ENCODE data around the gene SYT15. TPM values are rescaled to one million over a fixed set of nuclear protein-coding genes. Genes with fewer than 3 reads are reported as not detected.
"Not testable (repeated sequence)": the region's sequence is repeated elsewhere in the genome, so short reads cannot be mapped to it uniquely, and the experiment has no call there.

SYT15 gene
- total RNA-seq, 1 experiment from 2014 or later: 0.28 TPM

DNA sequence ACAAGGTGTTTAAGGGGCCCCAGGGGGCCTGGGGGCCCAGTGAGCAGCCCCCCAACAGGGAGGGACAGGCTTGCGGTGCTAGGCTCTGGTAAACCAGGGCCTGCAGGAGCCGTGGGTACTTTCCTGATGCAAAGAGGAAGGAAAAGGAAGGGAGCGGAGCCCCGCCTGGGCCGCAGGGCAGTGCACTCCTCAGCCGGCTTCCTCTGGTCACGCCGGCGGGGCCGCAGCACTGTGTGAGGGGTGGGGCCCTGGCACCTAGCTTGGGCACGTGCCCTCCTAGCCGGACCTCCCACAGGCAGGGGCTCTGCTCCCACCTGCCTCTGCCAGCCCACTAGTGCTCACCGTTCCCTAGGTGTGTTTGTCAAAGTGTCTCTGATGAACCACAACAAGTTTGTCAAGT is 6.3 kb downstream of the SYT15 start:
- H3K4me3 ChIP-seq (ENCODE audit: low read depth in 2 of 2, low read length in 2 of 2); H3K27me3 ChIP-seq (ENCODE audit: control insufficient read depth, insufficient read depth, low read length); intact Hi-C loops (cut with micrococcal nuclease; ENCODE audit: unreplicated experiment); in situ Hi-C loops (cut with HindIII; ENCODE audit: low pct_unique_long_range_greater_than_20kb, low sequenced_read_pairs); CTCF ChIA-PET; H3K9me3 ChIP-seq (ENCODE audit: control insufficient read depth, insufficient read depth, low read depth, low read length); DNase-seq (ENCODE audit: low read depth, low spot score); POLR2A ChIA-PET; BruUV-seq (replicated peaks); H3K36me3 ChIP-seq (ENCODE audit: control insufficient read depth, insufficient read depth, low read length); ATAC-seq; H3K4me1 ChIP-seq (ENCODE audit: control insufficient read depth, insufficient read depth, low read length); H3K27ac ChIP-seq (ENCODE audit: low read length): not testable (repeated sequence)

DNA sequence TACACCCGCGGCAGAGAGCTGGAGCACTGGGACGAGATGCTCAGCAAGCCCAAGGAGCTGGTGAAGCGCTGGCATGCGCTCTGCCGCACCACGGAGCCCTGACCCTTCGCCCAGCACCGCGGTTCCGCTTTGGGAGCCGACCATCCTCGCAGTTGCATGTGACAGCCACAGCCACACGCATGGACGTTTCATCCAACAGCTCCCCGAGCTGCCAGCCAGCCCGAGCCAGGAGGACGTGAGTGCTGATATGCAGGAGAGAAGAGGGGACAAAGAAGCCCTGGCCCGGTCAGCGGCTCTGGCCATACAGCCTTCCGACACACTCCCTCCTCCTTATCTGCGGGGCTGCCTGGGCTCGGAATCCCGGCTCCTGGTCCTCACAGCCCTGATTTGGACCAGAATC is 8.6 kb downstream of the SYT15 start:
- H3K27me3 ChIP-seq (ENCODE audit: control insufficient read depth, insufficient read depth, low read length); H3K4me3 ChIP-seq (ENCODE audit: low read depth in 2 of 2, low read length in 2 of 2); H3K27ac ChIP-seq (ENCODE audit: low read length); CTCF ChIA-PET; H3K4me1 ChIP-seq (ENCODE audit: control insufficient read depth, insufficient read depth, low read length); H3K9me3 ChIP-seq (ENCODE audit: control insufficient read depth, insufficient read depth, low read depth, low read length); BruUV-seq (replicated peaks); in situ Hi-C loops (cut with HindIII; ENCODE audit: low pct_unique_long_range_greater_than_20kb, low sequenced_read_pairs); H3K36me3 ChIP-seq (ENCODE audit: control insufficient read depth, insufficient read depth, low read length); DNase-seq (ENCODE audit: low read depth, low spot score); intact Hi-C loops (cut with micrococcal nuclease; ENCODE audit: unreplicated experiment); POLR2A ChIA-PET: not testable (repeated sequence)
- peak; percentile 27 for ATAC-seq

DNA sequence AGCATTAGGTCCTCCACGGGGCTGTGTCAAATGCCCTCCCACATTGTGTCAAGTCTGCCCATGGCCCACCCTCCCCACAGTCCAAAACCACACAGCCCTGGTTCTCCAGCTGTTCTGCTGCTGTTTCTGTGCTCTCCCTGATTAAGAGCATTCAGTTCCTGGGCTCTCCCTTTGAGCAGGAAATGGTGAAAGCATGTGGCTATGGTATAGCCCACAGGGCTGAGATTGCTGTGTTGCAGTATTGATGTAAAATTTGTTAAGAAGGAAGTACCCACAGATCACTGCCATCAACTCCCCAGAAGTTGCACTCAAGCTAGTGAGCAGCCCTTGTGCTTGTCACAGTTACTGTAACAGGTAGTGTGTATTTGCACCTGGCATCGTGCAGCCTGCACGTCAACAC is 9.3 kb downstream of the SYT15 start:
- H3K27ac ChIP-seq (ENCODE audit: low read length); H3K4me3 ChIP-seq (ENCODE audit: low read depth in 2 of 2, low read length in 2 of 2); DNase-seq (ENCODE audit: low read depth, low spot score); H3K27me3 ChIP-seq (ENCODE audit: control insufficient read depth, insufficient read depth, low read length); H3K4me1 ChIP-seq (ENCODE audit: control insufficient read depth, insufficient read depth, low read length); H3K36me3 ChIP-seq (ENCODE audit: control insufficient read depth, insufficient read depth, low read length); intact Hi-C loops (cut with micrococcal nuclease; ENCODE audit: unreplicated experiment); H3K9me3 ChIP-seq (ENCODE audit: control insufficient read depth, insufficient read depth, low read depth, low read length); CTCF ChIA-PET; POLR2A ChIA-PET; in situ Hi-C loops (cut with HindIII; ENCODE audit: low pct_unique_long_range_greater_than_20kb, low sequenced_read_pairs); BruUV-seq (replicated peaks): not testable (repeated sequence)
- peak; percentile 20; the same call in 1 of the 2 replicates for ATAC-seq

DNA sequence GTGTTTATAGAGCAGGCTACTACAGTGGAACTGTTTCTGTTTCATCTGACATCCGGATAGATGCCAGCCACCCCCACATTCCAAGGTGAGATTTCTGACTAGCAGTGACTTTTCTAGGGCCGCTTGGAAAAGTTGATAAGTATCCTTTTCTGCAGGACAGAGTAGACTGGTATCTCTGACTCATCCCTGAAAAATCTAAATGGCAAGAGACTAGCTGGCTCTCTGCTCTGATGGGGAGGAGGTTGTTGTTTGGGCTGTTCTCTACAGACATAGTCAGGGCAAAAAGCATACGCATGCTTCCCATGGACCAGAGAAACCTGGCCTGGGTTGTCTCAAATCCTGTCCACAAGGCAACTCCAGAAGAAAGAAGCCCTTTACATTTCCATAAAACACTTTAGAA is 10.7 kb downstream of the SYT15 start:
- BruUV-seq (replicated peaks); DNase-seq (ENCODE audit: low read depth, low spot score); in situ Hi-C loops (cut with HindIII; ENCODE audit: low pct_unique_long_range_greater_than_20kb, low sequenced_read_pairs); CTCF ChIA-PET; H3K36me3 ChIP-seq (ENCODE audit: control insufficient read depth, insufficient read depth, low read length); H3K27me3 ChIP-seq (ENCODE audit: control insufficient read depth, insufficient read depth, low read length); intact Hi-C loops (cut with micrococcal nuclease; ENCODE audit: unreplicated experiment); H3K9me3 ChIP-seq (ENCODE audit: control insufficient read depth, insufficient read depth, low read depth, low read length); H3K27ac ChIP-seq (ENCODE audit: low read length); H3K4me1 ChIP-seq (ENCODE audit: control insufficient read depth, insufficient read depth, low read length); H3K4me3 ChIP-seq (ENCODE audit: low read depth in 2 of 2, low read length in 2 of 2); POLR2A ChIA-PET: not testable (repeated sequence)
- ATAC-seq: peak; percentile 74

DNA sequence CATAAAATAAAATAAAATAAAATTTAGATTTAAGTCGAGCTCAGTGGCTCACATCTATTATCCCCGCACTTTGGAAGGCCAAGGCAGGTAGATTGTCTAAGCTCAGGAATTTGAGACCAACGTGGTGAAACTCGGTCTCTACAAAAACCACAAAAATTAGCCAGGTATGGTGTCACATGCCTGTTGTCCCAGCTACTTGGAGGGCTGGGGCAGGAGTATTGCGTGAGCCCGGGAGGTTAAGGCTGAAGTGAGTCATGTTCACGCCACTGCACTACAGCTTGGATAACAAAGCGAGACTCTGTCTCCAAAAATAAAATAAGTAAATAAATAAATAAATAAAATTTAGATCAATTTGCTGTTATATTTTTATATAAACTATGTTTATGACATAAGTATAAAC is 12.1 kb downstream of the SYT15 start:
- ATAC-seq; H3K36me3 ChIP-seq (ENCODE audit: control insufficient read depth, insufficient read depth, low read length); BruUV-seq (replicated peaks); H3K9me3 ChIP-seq (ENCODE audit: control insufficient read depth, insufficient read depth, low read depth, low read length); CTCF ChIA-PET; in situ Hi-C loops (cut with HindIII; ENCODE audit: low pct_unique_long_range_greater_than_20kb, low sequenced_read_pairs); DNase-seq (ENCODE audit: low read depth, low spot score); H3K4me1 ChIP-seq (ENCODE audit: control insufficient read depth, insufficient read depth, low read length); H3K27ac ChIP-seq (ENCODE audit: low read length); H3K27me3 ChIP-seq (ENCODE audit: control insufficient read depth, insufficient read depth, low read length); H3K4me3 ChIP-seq (ENCODE audit: low read depth in 2 of 2, low read length in 2 of 2); intact Hi-C loops (cut with micrococcal nuclease; ENCODE audit: unreplicated experiment); POLR2A ChIA-PET: not testable (repeated sequence)

DNA sequence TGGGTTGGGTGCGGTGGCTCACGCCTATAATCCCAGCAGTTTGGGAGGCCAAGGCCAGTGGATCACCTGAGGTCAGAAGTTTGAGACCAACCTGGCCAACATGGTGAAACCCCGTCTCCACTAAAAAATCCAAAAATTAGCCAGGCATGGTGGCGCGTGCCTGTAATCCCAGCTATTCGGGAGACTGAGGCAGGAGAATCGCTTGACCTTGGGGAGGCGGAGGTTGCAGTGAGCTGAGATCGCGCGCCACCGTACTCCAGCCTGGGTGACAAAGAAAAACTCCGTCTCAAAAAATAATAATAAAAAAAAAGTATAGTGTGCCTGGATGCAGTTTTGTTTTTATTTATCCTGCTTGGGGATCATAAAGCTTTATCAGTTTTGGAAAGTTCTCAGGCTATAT is 14.4 kb downstream of the SYT15 start:
- intact Hi-C loops (cut with micrococcal nuclease; ENCODE audit: unreplicated experiment); H3K4me3 ChIP-seq (ENCODE audit: low read depth in 2 of 2, low read length in 2 of 2); DNase-seq (ENCODE audit: low read depth, low spot score); in situ Hi-C loops (cut with HindIII; ENCODE audit: low pct_unique_long_range_greater_than_20kb, low sequenced_read_pairs); BruUV-seq (replicated peaks); POLR2A ChIA-PET; H3K4me1 ChIP-seq (ENCODE audit: control insufficient read depth, insufficient read depth, low read length); H3K27me3 ChIP-seq (ENCODE audit: control insufficient read depth, insufficient read depth, low read length); CTCF ChIA-PET; H3K27ac ChIP-seq (ENCODE audit: low read length); H3K36me3 ChIP-seq (ENCODE audit: control insufficient read depth, insufficient read depth, low read length); H3K9me3 ChIP-seq (ENCODE audit: control insufficient read depth, insufficient read depth, low read depth, low read length); ATAC-seq: not testable (repeated sequence)

DNA sequence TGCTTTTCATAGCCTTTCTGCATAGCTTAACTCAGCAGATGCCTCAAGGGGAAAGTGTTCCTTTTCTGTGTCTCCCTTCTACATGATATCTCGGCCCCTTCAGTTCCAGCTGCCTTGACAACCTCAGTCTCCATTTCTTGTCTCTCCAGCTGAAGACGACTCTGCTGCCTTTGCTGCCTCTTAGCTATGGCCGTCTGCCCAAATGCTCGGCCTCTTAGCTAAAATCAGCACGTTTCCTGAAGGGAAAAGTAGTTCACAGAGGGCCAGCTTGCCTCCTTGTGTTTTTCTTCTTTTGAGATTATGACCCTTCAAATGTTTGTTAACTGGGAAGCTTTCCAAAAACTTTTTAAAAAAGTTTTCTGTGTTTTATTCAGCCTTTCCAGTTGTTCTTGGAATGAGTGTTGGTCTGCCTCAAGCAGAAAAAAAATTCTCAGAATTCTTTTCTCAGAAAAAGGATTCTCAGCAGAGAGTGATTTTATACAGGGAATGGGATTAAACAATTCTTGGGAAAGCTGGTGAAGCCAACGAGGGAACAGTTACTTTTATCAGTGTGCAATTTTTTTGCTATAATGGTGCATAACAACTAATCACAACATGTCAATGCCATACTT is 15.6 kb downstream of the SYT15 start:
- H3K4me1 ChIP-seq (ENCODE audit: control insufficient read depth, insufficient read depth, low read length); POLR2A ChIA-PET; CTCF ChIA-PET; in situ Hi-C loops (cut with HindIII; ENCODE audit: low pct_unique_long_range_greater_than_20kb, low sequenced_read_pairs); H3K27ac ChIP-seq (ENCODE audit: low read length); H3K4me3 ChIP-seq (ENCODE audit: low read depth in 2 of 2, low read length in 2 of 2); DNase-seq (ENCODE audit: low read depth, low spot score); intact Hi-C loops (cut with micrococcal nuclease; ENCODE audit: unreplicated experiment); H3K36me3 ChIP-seq (ENCODE audit: control insufficient read depth, insufficient read depth, low read length); ATAC-seq; H3K27me3 ChIP-seq (ENCODE audit: control insufficient read depth, insufficient read depth, low read length); H3K9me3 ChIP-seq (ENCODE audit: control insufficient read depth, insufficient read depth, low read depth, low read length); BruUV-seq (replicated peaks): not testable (repeated sequence)

DNA sequence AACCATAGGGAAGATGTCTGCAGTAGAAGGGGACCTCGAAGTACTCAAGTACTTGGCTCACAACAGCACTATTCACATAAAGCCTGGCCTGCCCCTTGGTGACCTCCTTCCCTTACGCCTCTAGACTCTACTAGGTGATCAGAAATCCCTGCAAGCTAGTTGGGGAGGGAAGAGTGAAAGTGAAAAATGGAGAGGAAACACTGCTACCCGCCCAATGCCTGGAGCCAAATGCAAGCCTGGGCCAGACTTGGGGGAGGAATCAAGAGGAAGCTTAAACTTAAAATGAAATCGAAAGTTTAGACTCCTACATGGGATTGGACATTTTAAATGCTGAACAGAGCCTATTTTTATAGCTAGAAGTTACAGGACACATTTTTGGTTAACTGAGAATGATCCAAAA is 17.6 kb downstream of the SYT15 start:
- H3K9me3 ChIP-seq (ENCODE audit: control insufficient read depth, insufficient read depth, low read depth, low read length); POLR2A ChIA-PET; ATAC-seq; H3K4me1 ChIP-seq (ENCODE audit: control insufficient read depth, insufficient read depth, low read length); intact Hi-C loops (cut with micrococcal nuclease; ENCODE audit: unreplicated experiment); BruUV-seq (replicated peaks); CTCF ChIA-PET; H3K27me3 ChIP-seq (ENCODE audit: control insufficient read depth, insufficient read depth, low read length); H3K27ac ChIP-seq (ENCODE audit: low read length); H3K4me3 ChIP-seq (ENCODE audit: low read depth in 2 of 2, low read length in 2 of 2); DNase-seq (ENCODE audit: low read depth, low spot score); H3K36me3 ChIP-seq (ENCODE audit: control insufficient read depth, insufficient read depth, low read length); in situ Hi-C loops (cut with HindIII; ENCODE audit: low pct_unique_long_range_greater_than_20kb, low sequenced_read_pairs): not testable (repeated sequence)
